Subcutaneous adipose tissue (tissue), 4 donors: ENCODE results near the gene IGSF9B. TPM values are rescaled to one million over a fixed set of nuclear protein-coding genes. Genes with fewer than 3 reads are reported as not detected.

ENCODE experiments used
- CTCF ChIP-seq: fragments of 450-650 bp; IDR thresholded peaks from one replicate; pipeline ENCODE4 v1.5.1; 2016; ENCODE audit warnings: low read depth, mild to moderate bottlenecking, control low read depth, antibody characterized with exemption, moderate library complexity
- total RNA-seq, 4 donors: library from RNA; depleted of rRNA; stranded (reverse); fragments of >200 nt; gene quantifications; one replicate each; pipeline ENCODE4 v1.1.0, GENCODE V29; 2016

IGSF9B gene
- total RNA-seq: 1 to 10 TPM; 1.0 to 6.8 (median 2.3) TPM

- TF ChIP-seq CTCF: no peak
Observed at GRCh38 chr11:133956650-133957633, at the start of gene IGSF9B. Gene IGSF9B, minus strand, starts transcription at chr11:133956968. Its CDS starts 214 bp downstream, at chr11:133956754.

GRCh38 chr11:134004496-134005172, 47.9 kb upstream of the IGSF9B start:
- no peak for TF ChIP-seq CTCF

GRCh38 chr11:134003792-134004495, 47.2 kb upstream of the IGSF9B start:
- no peak for TF ChIP-seq CTCF

- no peak for TF ChIP-seq CTCF
Observed at GRCh38 chr11:134001596-134001995, 44.8 kb upstream of the IGSF9B start.

GRCh38 chr11:134001088-134001487, 44.3 kb upstream of the IGSF9B start:
- no peak for TF ChIP-seq CTCF

- TF ChIP-seq CTCF: no peak
Observed at GRCh38 chr11:133999355-133999754, 42.6 kb upstream of the IGSF9B start.
